ENCODE data around the gene CNN3.

- TF ChIP-seq POLR2A (IDR thresholded peaks at IDR 0.05; ENCODE audit: low read length) (no peak), GATA1 (IDR thresholded peaks at IDR 0.05; ENCODE audit: low read depth, low read length) (no peak)
Measured at GRCh38 chr1:94974241-94974640, 47.3 kb upstream of the CNN3 start.

Measured in erythroblast (primary cell).